ENCODE results near the gene METTL8.
"Not testable (repeated sequence)": the region's sequence is repeated elsewhere in the genome, so short reads cannot be mapped to it uniquely, and the experiment has no call there.

Gene METTL8

GRCh38 chr2:171319164-171319810 is 114.5 kb downstream of the METTL8 start:
- H3K4me1 ChIP-seq (ENCODE audit: insufficient read depth, low read length), result peaks cover 63% of the 10 kb centered on the region
- H3K9ac ChIP-seq (ENCODE audit: low read depth, low read length), result peak overlapping the region; percentile 77; the same call in 1 of the 2 replicates
- H3K36me3 ChIP-seq (ENCODE audit: insufficient read depth, low read depth, low read length), result peaks cover 24% of the 10 kb centered on the region; the same call in 1 of the 2 replicates
- H3K9me3 ChIP-seq (ENCODE audit: insufficient read depth, low read depth, low read length), result no peaks in the 10 kb centered on the region
- no peaks in the 10 kb centered on the region for H3K27me3 ChIP-seq (ENCODE audit: insufficient read depth, low read length)
- peak overlapping the region; percentile 34 for H3K27ac ChIP-seq (ENCODE audit: low read length)
- peak overlapping the region; percentile 34 for H3K4me3 ChIP-seq (ENCODE audit: low read length)

GRCh38 chr2:171318463-171318934 is 115.3 kb downstream of the METTL8 start:
- no peaks in the 10 kb centered on the region for H3K27me3 ChIP-seq (ENCODE audit: insufficient read depth, low read length)
- no peaks in the 10 kb centered on the region; the same call in 1 of the 2 replicates for H3K9me3 ChIP-seq (ENCODE audit: insufficient read depth, low read depth, low read length)
- H3K36me3 ChIP-seq (ENCODE audit: insufficient read depth, low read depth, low read length), result peaks cover 17% of the 10 kb centered on the region; the same call in 1 of the 2 replicates
- H3K4me3 ChIP-seq (ENCODE audit: low read length), result peak overlapping the region; percentile 32; the same call in 1 of the 2 replicates
- H3K4me1 ChIP-seq (ENCODE audit: insufficient read depth, low read length), result peaks cover 56% of the 10 kb centered on the region
- H3K27ac ChIP-seq (ENCODE audit: low read length), result peak overlapping the region; percentile 34
- peak overlapping the region; percentile 77 for H3K9ac ChIP-seq (ENCODE audit: low read depth, low read length)

- H3K4me1 ChIP-seq (ENCODE audit: insufficient read depth, low read length), result peaks cover 55% of the 10 kb centered on the region
- no peaks in the 10 kb centered on the region for H3K27me3 ChIP-seq (ENCODE audit: insufficient read depth, low read length)
- peak overlapping the region; percentile 77 for H3K9ac ChIP-seq (ENCODE audit: low read depth, low read length)
- peak overlapping the region; percentile 34 for H3K27ac ChIP-seq (ENCODE audit: low read length)
- peak overlapping the region; percentile 32; the same call in 1 of the 2 replicates for H3K4me3 ChIP-seq (ENCODE audit: low read length)
- H3K36me3 ChIP-seq (ENCODE audit: insufficient read depth, low read depth, low read length), result peaks cover 11% of the 10 kb centered on the region; the same call in 1 of the 2 replicates
- peaks cover 3% of the 10 kb centered on the region for H3K9me3 ChIP-seq (ENCODE audit: insufficient read depth, low read depth, low read length)
Observed at GRCh38 chr2:171317492-171318125, 116.2 kb downstream of the METTL8 start.

GRCh38 chr2:171316755-171317337 is 116.9 kb downstream of the METTL8 start:
- Histone ChIP-seq H3K36me3 (ENCODE audit: insufficient read depth, low read depth, low read length) (peaks cover 18% of the 10 kb centered on the region; the same call in 1 of the 2 replicates), H3K4me3 (ENCODE audit: low read length) (peak overlapping the region; percentile 7; the same call in 1 of the 2 replicates), H3K9ac (ENCODE audit: low read depth, low read length) (peak overlapping the region; percentile 77), H3K9me3 (ENCODE audit: insufficient read depth, low read depth, low read length) (peaks cover 11% of the 10 kb centered on the region), H3K4me1 (ENCODE audit: insufficient read depth, low read length) (peaks cover 55% of the 10 kb centered on the region), H3K27ac (ENCODE audit: low read length) (peak overlapping the region; percentile 34), H3K27me3 (ENCODE audit: insufficient read depth, low read length) (no peaks in the 10 kb centered on the region)

- Histone ChIP-seq H3K9me3 (ENCODE audit: insufficient read depth, low read depth, low read length) (peaks cover 17% of the 10 kb centered on the region), H3K27ac (ENCODE audit: low read length) (peak overlapping the region; percentile 90), H3K36me3 (ENCODE audit: insufficient read depth, low read depth, low read length) (peaks cover 14% of the 10 kb centered on the region; the same call in 1 of the 2 replicates), H3K4me1 (ENCODE audit: insufficient read depth, low read length) (peaks cover 55% of the 10 kb centered on the region), H3K9ac (ENCODE audit: low read depth, low read length) (peak overlapping the region; percentile 77), H3K27me3 (ENCODE audit: insufficient read depth, low read length) (no peaks in the 10 kb centered on the region), H3K4me3 (ENCODE audit: low read length) (peak overlapping the region; percentile 42; the same call in 1 of the 2 replicates)
Observed at GRCh38 chr2:171316220-171316619, 117.6 kb downstream of the METTL8 start.

- peak overlapping the region; percentile 42 for H3K4me3 ChIP-seq (ENCODE audit: low read length)
- H3K27ac ChIP-seq (ENCODE audit: low read length), result peak overlapping the region; percentile 90
- no peaks in the 10 kb centered on the region for H3K27me3 ChIP-seq (ENCODE audit: insufficient read depth, low read length)
- H3K9me3 ChIP-seq (ENCODE audit: insufficient read depth, low read depth, low read length), result peaks cover 21% of the 10 kb centered on the region
- H3K36me3 ChIP-seq (ENCODE audit: insufficient read depth, low read depth, low read length), result peaks cover 9% of the 10 kb centered on the region; the same call in 1 of the 2 replicates
- H3K4me1 ChIP-seq (ENCODE audit: insufficient read depth, low read length), result peaks cover 52% of the 10 kb centered on the region
- peak overlapping the region; percentile 77 for H3K9ac ChIP-seq (ENCODE audit: low read depth, low read length)
Observed at GRCh38 chr2:171315781-171316180, 118.0 kb downstream of the METTL8 start.

GRCh38 chr2:171312182-171312581 is 121.6 kb downstream of the METTL8 start:
- not testable (repeated sequence) for H3K9ac ChIP-seq (ENCODE audit: low read depth, low read length); H3K4me3 ChIP-seq (ENCODE audit: low read length)
- H3K4me1 ChIP-seq (ENCODE audit: insufficient read depth, low read length), result peaks cover 18% of the 10 kb centered on the region

GRCh38 chr2:171311589-171311988 is 122.2 kb downstream of the METTL8 start:
- H3K36me3 ChIP-seq (ENCODE audit: insufficient read depth, low read depth, low read length); H3K9ac ChIP-seq (ENCODE audit: low read depth, low read length); H3K27ac ChIP-seq (ENCODE audit: low read length); H3K4me3 ChIP-seq (ENCODE audit: low read length); H3K27me3 ChIP-seq (ENCODE audit: insufficient read depth, low read length): not testable (repeated sequence)
- peaks cover 12% of the 10 kb centered on the region for H3K4me1 ChIP-seq (ENCODE audit: insufficient read depth, low read length)
- H3K9me3 ChIP-seq (ENCODE audit: insufficient read depth, low read depth, low read length), result peaks cover 25% of the 10 kb centered on the region

More at GRCh38 chr2:171312182-171312581, 121.6 kb downstream of the METTL8 start:
- H3K9me3 ChIP-seq (ENCODE audit: insufficient read depth, low read depth, low read length), result peaks cover 25% of the 10 kb centered on the region
- H3K36me3 ChIP-seq (ENCODE audit: insufficient read depth, low read depth, low read length); H3K27ac ChIP-seq (ENCODE audit: low read length); H3K27me3 ChIP-seq (ENCODE audit: insufficient read depth, low read length): not testable (repeated sequence)

GRCh38 chr2:171310889-171311288 is 122.9 kb downstream of the METTL8 start:
- H3K4me3 ChIP-seq (ENCODE audit: low read length), result no peak overlapping the region
- H3K36me3 ChIP-seq (ENCODE audit: insufficient read depth, low read depth, low read length), result peaks cover 7% of the 10 kb centered on the region; the same call in 1 of the 2 replicates
- peaks cover 8% of the 10 kb centered on the region for H3K4me1 ChIP-seq (ENCODE audit: insufficient read depth, low read length)
- no peaks in the 10 kb centered on the region for H3K27me3 ChIP-seq (ENCODE audit: insufficient read depth, low read length)
- H3K9ac ChIP-seq (ENCODE audit: low read depth, low read length), result no peak overlapping the region
- H3K27ac ChIP-seq (ENCODE audit: low read length), result no peak overlapping the region
- peaks cover 25% of the 10 kb centered on the region for H3K9me3 ChIP-seq (ENCODE audit: insufficient read depth, low read depth, low read length)

- Histone ChIP-seq H3K36me3 (ENCODE audit: insufficient read depth, low read depth, low read length) (peaks cover 7% of the 10 kb centered on the region; the same call in 1 of the 2 replicates), H3K27me3 (ENCODE audit: insufficient read depth, low read length) (no peaks in the 10 kb centered on the region), H3K4me3 (ENCODE audit: low read length) (no peak overlapping the region), H3K9me3 (ENCODE audit: insufficient read depth, low read depth, low read length) (peaks cover 25% of the 10 kb centered on the region), H3K9ac (ENCODE audit: low read depth, low read length) (no peak overlapping the region), H3K27ac (ENCODE audit: low read length) (no peak overlapping the region), H3K4me1 (ENCODE audit: insufficient read depth, low read length) (no peaks in the 10 kb centered on the region; the same call in 1 of the 2 replicates)
Observed at GRCh38 chr2:171309455-171310286, 124.1 kb downstream of the METTL8 start.

All from iPS-20b (cell line).